GM11168 (cell line): ENCODE measurements around the gene STS.

Source experiments
- in situ Hi-C: fragments of 300-500 bp; cut with MboI; formaldehyde crosslinking; loops from one replicate; pipeline ENCODE4 v1.12.0; 2022; ENCODE audit warnings: low sequenced_read_pairs; ENCODE audit not compliant: unreplicated experiment

The STS gene, protein sequence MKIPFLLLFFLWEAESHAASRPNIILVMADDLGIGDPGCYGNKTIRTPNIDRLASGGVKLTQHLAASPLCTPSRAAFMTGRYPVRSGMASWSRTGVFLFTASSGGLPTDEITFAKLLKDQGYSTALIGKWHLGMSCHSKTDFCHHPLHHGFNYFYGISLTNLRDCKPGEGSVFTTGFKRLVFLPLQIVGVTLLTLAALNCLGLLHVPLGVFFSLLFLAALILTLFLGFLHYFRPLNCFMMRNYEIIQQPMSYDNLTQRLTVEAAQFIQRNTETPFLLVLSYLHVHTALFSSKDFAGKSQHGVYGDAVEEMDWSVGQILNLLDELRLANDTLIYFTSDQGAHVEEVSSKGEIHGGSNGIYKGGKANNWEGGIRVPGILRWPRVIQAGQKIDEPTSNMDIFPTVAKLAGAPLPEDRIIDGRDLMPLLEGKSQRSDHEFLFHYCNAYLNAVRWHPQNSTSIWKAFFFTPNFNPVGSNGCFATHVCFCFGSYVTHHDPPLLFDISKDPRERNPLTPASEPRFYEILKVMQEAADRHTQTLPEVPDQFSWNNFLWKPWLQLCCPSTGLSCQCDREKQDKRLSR

DNA sequence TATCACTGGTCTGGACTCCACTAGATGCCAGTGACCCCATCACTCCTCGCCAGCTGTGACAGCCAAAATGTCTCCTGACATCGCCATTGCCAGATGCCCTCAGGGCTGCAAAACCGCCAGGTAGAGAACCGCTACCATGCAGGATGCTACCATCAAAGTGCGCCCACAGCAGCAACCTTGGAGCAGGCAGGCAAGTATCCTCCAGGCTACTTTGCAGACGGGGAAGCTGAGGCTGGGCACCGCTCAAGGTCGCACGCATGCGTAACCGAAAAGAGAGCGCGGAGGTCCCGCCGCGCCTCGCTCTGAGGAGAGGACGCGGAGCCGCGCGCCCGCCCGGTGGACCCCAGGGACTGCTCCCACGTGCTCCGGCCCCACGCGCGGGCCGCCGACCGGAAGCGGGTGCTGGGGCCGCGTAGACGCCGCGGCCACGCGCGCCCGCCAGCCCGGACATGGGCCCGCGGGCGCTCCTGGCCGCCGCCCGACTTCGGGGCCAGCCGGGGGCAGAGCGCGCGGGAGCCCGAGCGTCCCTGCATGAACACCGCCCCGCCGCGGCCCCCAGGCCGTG lies at the start of gene STS:
TSS of gene STS (plus strand) at position 300 of the 565 bp plus-strand sequence. CDS start 105,488 bp downstream, outside the sequence.
- in situ Hi-C loops, result no loop called here

DNA sequence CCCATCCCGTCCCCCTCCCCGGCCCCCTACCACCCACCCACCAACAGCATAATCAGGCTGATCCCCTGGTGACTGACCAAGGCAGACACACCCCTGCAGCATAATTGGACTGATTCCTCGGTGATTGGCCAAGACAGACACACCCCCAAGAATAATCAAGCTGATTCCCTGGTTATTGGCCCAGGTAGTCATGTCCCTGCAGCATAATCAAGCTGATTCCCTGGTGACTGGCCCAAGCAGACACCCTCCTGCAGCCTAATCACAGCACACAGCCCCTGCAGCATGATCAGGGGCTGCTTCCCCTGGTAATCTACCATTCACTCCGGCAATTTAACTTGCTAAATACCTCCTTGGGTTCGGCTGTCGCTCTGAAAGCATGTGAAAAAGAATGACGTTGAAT lies 47.5 kb upstream of the STS start:
- in situ Hi-C loops, result no loop called here

DNA sequence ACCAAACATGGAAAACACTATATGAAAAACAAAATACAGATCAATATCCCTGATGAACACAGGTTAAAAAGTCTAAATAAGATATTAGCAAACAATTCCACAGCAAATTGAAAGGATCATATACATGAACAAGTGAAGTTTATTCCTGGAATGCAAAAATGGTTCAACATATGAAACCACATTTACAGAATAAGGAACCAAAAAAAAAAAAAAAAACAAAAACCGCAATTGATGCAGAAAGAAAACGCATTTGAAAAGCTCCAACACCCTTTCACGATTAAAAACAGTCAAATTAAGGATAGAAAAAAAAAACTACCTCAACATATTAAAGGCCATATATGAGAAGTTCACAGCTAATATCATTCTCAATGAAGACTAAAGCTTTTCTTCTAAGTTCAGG lies 45.4 kb upstream of the STS start:
- in situ Hi-C loops, result no loop called here

DNA sequence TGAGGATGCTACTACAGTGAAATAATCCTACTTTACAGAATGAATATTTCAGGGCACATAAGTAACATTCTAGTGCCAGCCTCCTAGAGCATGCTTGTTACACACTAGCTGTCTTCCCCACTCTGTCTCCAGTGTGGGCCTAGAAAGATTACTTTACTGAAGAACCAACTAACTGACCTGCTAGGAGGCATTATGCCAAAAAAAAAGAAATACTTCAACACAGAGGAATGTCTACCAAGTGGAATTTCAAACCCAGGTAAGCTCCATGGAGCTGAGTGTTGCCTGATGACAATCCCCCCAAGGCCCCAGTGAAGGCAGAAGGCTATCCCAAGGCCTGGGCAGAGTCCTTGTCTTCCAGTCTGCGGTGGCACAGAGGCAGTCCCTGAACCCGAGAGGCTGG lies 40.9 kb upstream of the STS start:
- in situ Hi-C loops, result no loop called here

DNA sequence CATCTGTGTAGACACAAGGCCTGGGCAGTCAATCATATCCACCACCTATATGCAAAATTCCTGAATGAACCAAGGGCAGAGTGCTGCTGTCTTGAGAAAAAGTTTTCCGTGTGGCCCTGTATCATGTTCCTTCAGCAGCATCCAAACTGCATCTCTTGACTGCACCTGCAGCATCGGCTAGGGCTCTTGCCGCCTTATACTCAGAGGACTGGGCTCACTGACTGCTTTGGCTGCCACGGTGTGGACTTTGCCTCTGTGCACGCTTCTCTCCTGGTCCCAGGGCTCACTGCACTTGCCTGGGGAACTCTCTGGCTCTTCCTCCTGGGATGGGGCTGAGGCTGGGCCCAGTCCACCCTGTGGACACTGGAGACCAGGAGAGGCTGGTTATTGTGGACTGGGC lies 39.5 kb upstream of the STS start:
- in situ Hi-C loops, result no loop called here

DNA sequence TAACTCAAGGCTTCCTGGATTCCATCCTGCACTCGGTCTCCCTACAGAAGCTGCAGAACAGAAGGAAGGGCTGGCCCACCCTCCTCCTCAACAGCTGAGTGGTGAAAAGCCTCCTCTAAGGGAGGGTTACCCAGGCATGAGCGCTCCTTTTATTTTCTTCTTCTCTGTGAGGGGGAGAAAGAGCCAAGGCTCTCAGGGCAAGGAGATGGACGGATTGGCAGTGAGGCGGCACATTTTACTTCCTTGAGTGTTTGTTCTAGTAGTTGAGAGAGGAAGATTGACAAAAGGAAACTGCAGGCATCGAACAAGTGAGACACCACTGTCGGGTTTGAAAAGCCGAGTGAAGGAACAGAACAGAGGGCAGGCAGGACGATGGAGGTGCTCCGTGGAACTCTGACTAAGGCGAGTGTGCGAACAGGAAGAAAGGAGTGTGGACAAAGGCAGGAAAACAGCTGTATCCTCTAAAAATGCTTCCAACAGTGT lies 38.4 kb upstream of the STS start:
- in situ Hi-C loops, result no loop called here

DNA sequence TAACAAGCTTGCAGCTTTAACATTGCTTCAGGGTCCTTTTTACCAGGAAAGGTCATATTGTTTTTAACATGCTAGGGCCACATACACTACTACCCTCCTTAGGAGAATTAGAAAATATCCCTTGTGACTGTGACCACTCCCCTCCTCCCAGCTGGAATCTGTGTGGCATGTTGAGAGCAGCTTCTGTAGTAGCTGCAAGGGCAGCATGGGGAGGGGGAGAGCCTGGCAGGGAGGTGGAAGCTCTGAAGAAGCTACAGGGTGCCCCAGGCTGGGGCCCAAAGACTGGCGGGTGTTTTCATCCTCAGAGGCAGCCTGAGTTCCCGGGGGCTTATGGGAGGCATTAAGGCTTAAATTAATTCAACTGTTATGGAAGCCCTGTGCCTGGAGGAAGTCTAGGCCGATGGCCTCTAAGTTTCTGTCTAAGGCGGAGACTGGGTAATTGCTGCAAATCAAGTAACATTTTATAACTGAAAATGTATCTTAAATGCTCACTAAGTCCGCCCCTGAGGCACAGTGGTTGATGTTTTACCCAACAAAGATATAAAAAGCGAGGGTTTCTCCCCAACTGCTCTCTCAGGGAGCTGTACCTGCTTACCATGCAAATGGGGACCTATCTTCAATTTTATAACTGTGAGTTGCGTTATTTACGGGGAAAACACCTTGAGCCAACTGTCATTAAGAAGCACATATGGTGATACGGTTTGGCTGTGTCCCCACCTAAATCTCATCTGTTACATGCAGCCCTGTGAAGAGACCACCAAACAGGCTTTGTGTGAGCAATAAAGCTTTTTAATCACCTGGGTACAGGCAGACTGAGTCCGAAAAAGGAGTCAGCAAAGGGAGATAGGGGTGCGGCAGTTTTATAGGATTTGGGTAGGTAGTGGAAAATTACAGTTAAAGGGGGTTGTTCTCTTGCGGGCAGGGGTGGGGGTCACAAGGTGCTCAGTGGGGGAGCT lies 37.4 kb upstream of the STS start:
- in situ Hi-C loops, result no loop called here

DNA sequence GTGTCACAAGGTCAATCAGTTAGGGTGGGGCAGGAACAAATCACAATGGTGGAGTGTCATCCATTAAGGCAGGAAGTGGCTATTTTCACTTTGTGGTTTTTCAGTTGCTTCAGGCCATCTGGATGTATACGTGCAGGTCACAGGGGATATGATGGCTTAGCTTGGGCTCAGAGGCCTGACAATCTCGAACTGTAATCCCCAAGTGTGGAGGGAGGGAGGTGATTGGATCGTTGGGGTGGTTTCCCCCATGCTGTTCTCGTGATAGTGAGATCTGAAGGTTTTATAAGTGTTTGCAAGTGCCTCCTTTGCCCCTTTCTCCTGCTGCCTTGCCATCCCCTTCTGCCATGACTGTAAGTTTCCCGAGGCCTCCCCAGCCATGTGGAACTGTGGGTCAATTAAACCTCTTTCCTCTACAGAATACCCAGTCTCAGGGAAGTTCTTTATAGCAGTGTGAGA lies 36.7 kb upstream of the STS start:
- in situ Hi-C loops, result no loop called here

DNA sequence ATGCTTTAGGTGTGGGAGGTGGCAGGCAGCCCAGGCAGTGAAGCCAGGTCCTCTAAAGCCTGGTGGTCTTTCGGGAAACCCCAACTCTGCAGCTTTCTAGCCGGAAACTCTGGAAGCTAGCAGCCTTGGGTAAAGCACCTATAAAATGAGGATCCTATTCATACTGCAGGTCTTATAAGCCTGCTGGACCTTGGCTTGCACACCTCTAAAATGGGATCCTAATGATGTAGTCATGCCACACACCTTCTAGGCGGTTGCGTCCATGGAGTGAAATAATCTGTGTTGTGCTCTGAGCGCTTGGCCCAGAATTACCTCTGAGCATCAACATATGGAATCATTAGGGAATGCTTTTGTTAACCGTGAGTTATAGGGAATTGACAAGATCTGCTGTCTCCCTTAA lies 36.0 kb upstream of the STS start:
- in situ Hi-C loops, result no loop called here

DNA sequence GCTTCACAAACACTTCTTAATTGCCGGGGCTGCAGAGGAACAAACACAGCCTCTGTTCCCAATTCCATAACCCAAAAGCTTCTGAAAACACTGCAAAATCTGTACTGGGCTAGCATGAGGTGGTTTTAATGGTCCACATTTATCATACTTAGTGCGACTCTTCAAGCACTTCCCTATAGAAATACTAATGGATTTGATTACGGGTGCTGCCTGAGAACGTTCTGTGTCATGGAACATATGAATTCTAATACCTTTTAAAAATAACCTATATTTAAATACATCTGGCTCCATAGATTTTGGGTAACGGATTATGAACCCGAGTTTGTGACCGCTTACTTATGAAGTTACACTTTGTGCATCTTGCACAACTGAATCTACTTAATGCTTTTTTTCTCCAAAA lies 35.4 kb upstream of the STS start:
- in situ Hi-C loops, result no loop called here

DNA sequence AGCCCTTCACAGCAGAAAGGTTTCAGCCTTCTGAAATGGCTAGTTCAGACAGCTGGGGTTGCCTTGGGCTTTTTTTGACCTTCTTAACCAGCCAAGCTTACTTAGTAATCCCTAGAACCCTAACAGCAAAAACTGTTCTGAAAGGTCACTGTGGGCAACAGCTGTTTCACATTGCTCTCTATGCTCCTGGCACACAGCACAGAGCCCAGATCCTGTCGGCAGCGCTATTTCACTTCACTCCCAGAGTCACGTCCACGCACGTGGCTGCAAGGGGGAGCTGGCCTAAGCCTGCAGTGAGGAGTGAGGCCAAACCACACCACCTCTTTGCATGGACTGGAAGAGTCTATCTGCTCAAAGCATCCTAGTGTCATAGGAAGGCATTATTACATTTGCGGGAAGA lies 32.0 kb upstream of the STS start:
- in situ Hi-C loops, result no loop called here

DNA sequence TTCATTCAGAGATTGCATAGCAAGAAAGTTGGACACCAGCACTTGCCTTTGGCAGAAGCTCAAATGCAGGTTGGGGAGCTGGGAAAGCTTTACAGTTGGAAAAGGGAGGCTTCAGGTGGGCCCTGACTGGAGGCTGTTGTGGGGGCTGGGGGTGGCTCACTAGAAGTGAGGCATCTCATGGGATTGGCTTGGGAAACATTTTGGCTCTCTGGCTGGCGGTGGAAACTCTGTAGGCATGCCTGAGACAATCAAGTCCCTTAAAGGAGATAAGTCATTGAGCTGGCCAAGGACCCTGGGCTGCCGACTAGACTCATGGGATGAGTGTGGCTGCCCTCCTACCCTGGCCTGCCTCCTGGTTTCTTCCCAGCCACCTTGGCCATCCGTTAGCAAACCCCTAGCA lies 31.4 kb upstream of the STS start:
- in situ Hi-C loops, result no loop called here

DNA sequence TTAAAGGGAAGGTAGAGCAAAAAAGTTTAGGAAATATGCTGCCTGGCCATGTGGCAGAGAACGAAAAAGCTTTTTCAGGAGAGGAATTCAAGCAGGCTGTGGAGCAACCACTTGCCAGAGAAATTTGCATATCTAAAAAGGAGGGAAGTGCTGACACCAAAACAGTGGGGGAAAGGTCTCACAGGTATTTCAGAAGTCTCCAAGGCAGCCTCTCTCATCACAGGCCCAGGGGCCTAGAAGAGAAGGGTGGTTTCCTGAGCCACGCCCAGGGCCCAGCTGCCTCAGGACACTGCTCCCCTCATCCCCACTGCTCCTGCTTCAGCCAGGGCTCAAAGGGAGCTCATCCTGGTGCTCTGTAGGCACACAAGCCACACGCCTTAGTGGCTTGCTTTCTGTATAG lies 29.9 kb upstream of the STS start:
- in situ Hi-C loops, result no loop called here

DNA sequence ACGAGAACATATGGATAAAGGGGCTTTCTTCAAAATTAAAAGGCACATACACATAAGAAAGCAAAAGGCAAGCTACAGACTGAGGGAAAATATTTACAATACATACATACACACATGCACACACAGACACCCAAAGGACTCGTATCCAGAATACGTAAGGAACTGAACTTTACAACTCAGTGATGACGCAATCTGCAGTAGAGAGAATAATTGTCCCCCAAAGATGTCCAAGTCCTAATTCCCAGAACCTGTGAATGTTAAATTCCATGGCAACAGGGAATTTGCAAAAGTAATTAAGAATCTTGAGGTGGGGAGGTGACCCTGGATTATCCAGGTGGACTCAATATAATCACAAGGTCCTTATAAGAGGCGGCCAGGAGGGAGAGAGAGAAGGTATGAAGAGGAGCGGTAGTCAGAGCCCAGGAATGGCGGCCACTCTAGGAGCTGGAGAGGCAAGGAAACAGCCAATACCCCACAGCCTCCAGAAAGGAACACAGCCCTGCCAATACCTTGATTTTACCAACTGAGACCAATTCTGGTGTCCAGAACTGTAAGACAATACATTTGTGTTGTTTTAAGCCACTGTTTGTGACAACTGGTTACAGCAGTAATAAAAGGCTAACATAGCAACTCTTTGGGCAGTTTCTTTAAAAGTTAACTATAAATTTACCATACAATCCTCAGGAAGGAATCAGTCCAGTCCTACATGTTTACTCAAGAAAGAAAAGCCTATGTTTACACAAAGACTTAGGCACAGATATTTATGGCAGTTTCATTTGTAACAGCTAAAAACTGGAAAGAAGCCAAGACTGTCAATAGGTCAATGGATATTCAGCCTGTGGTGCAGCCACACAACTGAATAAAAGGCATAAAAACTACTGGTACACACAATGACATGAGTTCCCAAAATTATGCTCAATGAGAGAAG lies 27.3 kb upstream of the STS start:
- in situ Hi-C loops, result no loop called here

DNA sequence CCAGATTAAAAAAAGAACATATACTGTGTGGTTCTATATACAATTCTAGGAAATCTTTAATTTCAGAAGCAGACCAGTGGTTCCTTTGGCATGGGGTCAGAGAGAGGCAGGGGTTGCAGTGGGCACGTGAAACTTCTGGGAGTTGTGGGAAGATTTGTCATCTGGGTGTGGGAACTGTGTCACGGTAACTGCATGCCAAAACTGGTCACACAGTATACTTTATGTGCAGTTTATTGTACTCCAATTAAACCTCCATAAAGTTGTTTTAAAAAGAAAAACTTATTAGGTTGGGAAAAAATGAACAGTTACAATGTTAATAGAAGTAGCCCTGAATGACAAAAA lies 26.7 kb upstream of the STS start:
- in situ Hi-C loops, result no loop called here

DNA sequence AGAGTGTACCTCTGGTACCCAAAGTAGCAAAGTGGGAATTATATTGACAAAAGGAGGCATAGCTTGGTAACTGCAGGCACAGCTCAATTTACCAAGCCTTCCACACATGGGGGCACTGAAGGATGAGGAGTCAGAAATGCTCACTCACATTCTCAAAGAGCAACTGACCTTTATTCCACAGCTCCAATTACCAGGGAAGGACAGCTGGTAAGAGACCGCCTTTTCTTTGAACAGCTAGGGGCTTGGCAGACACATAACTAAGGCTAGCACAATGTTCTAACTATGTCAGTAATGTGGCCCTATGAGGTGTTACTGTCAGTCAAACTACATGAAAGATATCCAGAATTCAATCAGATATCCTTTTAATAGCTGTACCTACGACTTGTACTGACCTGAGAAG lies 20.5 kb upstream of the STS start:
- in situ Hi-C loops, result no loop called here

DNA sequence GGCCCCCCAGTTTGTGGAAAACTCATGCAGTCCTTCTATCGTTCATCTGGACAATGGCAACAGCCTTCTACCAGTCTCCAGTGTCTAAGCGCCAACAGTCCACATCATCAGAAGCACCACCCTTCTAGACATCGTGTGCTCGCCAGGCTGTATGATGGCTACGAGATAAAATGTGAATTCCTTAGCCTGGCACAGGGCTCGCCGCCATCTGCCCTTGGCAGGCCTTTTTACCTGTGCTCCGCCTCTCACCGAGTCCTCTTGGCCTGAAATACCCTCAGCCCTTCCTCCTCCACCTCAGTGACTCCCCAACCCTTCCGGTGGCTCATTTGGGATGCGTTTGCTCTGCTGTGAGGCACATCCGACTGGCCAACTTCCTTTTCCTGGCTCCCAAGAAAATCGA lies 15.9 kb upstream of the STS start:
- in situ Hi-C loops, result no loop called here

DNA sequence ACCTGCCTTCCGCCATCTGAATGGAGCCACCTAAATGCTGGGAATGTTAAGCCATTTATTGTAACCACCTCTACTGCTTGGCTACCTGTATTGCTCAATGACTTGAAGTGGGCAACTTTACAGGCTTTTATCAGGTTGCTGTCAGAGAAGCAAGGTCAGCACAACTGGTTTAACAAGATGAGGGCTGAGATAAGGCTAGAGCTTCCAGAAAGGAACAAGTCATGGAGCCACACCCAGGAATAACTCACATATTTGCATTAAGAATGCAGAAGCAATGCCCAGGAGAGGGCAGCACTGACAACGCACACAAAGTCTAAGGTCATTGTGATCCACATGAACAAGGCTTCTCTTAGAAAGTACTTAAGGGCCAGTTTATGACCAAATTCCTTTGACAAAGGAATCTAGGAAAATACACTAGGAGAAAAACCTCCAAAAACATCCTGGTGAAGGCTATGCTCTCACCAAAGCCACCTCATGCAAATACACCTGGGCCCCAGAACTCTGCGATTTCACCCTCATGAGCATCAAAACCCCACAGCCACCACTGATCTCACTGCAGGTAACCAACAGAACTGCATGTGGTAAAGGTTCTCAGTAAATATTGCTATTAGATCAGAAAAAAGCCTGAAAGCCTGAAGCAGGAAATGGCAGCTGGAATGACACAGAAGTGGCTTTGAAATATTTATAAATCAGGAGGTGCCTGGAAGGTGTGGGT lies 15.0 kb upstream of the STS start:
- in situ Hi-C loops, result no loop called here

DNA sequence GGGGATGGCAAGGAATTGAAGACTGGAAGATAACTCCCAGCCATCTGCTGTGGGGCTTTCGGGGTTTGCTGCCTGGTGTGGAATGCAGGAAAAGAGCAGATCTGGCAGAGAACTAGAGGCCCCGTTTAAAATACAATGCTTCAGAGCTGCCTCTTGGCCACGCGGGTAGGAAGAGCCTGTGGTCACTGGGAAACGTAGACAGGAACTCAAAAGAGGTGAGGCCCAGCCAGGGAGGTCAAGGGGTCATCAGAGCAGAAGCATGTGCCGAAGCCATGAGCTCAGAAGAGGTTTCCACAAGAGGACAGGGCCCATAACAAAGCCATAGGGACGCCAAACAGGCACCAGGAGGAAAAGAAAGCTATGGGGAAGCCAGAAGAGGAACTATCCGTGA lies 14.5 kb upstream of the STS start:
- in situ Hi-C loops, result no loop called here
